NCI-H82 treated with DMSO at 0.1 percent for 48 hours (cell line): ENCODE results near the gene FOXO3B.
"Not testable (repeated sequence)": the region's sequence is repeated elsewhere in the genome, so short reads cannot be mapped to it uniquely, and the experiment has no call there.

ENCODE experiments used
- DNase-seq: peaks from one replicate; lab custom pipeline; 2025; ENCODE audit not compliant: unreplicated experiment; lab: John Stamatoyannopoulos, UW

Gene FOXO3B

GRCh38 chr17:18681767-18682571 lies at the start of gene FOXO3B:
Gene FOXO3B (minus strand): TSS chr17:18682314. CDS start chr17:18681651, 663 bp downstream.
- DNase-seq = peak; percentile 90

DNA sequence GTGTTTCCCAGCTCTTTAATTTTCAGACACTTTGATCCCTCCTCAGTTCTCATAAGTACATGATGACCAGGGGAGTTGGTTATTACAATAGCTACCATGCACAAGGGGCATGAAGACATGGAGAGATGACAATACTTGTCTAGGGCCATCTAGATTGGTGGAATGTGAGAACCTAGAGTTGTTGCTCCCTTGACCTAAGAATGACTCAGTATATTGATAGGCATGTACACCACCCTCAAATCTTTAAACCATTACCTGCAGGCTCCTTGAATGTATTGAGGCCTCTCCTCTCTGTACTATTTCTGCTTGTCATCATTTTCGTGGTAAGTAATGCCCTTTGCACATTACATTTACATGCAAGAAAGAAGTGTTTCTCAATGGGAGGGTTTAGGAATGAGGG lies 41.4 kb upstream of the FOXO3B start:
- not testable (repeated sequence) for DNase-seq

DNA sequence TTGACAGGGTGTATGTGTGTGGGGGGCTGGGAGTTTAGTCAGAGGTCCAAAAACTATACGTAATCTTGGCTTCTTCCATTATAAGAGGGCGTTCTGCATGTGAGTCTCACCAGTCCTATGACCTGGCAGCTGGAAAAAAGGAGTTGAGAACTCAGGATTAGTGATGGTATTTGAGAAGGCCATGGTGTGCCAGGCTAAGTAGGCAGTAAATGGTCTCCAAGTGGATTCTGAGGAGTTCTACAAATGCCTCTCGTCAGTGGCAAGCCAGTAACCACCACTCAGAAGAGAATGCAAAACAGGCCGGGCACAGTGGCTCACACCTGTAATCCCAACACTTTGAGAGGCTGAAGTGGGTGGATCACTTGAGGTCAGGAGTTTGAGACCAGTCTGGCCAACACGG lies 40.5 kb upstream of the FOXO3B start:
- not testable (repeated sequence) for DNase-seq

DNA sequence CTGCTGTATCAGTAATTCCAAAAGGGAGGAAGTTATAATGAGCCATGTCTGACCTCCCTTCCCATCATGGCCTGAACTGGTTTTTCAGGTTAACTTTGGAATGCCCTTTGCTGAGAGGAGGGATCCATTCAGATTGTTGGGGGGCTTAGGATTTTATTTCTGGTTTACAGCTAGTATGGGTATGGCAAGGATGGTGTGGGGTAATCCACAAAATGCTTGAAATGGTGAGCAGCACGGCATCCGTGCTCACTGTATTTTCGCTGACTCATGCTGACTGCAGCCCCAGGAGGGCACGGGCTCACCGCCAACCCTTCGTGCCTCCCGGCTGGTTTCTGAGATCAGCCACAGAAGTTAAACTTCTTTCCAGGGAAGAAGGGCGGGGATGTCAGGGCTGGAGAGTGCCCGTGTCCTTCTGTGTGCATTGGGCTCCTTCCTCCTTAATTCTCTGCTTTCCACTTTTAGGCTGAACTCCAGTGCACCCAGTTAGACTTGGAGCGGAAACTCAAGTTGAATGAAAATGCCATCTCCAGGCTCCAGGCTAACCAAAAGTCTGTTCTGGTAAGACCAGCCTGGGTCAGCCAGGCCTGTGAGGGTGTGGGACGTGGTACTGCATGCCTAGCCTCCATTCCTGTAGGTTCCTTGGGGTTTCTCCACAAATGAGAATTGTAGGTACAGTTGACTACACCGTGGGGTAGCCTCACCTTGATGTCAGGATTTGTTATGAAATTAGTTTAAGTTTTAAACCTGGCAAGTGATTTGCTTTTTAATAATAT lies 39.8 kb upstream of the FOXO3B start:
- DNase-seq = not testable (repeated sequence)

DNA sequence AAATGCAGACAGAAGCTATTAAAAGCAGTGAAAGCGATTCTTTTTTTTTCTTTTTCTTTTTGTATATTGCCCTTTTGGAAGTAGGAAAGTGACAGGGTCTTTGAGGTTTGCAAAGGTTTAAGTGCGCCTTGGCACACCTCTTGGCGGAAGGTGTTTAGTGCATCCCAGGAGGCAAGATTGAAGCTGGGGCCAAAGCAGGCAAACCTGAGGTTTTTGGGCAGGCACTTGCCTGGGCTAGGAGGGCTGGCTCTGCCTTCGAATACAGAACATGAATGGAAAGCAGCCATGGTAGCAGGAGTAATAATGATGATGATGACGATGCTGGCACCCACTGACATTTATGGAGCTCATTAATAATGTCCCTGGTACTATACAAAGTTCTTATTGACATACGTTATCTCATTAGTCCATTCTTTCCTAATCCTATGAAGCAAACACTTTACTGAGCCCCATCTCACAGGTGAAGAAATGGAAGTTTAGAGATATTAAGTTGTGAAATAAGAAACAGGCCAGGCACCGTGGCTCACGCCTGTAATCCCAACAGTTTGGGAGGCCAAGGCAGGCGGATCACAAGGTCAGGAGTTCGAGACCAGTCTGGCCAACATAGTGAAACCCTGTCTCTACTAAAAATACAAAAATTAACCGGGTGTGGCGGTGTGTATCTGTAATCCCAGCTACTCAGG lies 37.5 kb upstream of the FOXO3B start:
- DNase-seq = not testable (repeated sequence)

DNA sequence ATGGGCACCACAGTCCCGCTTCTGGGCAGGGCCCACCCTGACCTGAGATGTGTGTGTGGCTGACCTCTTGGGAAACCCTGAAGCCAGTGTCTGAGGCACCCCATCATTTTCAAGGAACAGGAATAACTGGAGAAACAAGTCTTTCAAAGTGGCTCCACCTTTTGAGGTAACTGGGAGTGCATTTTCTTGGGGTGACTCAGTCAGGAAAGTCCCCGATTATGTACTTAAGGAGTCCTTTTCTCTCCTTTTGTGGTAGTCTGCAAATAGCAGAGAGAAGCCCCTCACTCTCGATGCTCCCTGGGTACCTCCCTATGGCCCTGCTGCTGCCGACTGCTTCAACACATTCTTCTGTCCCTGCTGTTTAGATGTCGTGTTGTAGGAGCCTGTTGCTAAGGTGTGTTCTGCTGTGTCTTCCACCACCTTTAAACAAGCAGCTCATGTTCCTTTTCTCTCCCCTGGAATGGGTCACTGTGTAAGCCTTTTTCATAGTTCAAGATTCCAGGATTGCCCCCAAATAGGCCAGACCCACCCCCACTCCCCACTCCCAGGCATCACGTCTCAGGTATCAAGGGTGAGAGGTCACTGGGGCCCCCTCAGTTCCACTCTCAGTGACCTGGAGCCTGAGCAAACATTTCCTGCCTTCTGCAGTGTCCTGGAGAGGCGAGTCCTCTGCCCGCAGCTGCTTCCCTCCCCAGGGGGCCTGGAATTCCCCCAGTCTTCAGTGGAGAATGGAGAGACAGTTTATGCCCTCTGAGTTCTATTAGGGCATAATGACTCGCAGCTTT lies 36.7 kb upstream of the FOXO3B start:
- DNase-seq = not testable (repeated sequence)

DNA sequence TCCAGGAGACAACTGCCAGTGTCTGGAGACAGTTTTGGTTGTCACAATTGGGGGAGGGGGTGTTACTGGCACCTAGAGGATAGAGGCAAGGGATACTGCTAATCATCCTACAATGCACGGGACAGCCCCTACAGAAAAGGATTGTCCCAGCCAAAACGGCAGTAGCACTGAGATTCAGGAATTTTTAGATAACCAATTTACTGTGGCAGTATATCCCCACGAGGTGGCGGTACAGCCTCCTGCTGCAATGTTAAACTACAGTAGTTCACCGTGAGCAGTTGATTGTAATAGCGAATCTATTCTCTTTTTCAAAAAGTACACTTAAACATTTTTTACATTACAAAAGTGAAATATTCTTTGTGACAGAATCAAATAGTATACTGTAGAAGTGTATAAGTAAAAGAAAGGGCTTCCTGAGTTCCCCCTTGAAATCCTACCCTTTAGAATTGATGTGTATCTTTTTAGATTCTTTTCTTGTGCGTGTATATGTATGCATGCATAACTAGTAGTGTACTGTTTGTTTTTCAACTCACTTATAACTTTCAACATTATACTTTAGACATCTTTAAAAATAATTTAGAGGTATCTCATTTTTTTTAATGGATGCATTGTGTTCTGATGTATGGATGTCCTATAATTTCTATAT lies 30.4 kb upstream of the FOXO3B start:
- DNase-seq = not testable (repeated sequence)

DNA sequence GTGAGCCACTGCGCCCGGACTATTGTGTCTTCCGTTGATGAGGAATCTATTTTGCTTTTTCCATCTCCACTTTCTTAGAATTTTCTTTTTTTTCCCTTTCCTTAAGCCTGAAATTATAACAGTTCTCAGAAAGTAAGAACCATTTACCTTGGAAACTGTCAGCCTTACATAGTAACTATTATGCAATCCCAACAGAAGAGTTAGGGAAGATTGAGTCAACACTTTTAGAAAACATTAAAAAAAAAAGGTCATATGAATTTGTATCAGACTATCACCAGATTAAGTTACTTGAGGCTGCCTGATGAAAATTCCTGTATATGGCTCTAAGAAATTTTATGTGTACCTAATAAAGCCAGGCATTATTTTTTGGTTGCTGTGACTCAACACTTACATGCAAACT lies 26.1 kb upstream of the FOXO3B start:
- not testable (repeated sequence) for DNase-seq

- DNase-seq = not testable (repeated sequence)
These were observed 23.8 kb upstream of the FOXO3B start for GRCh38 chr17:18705955-18706354.

DNA sequence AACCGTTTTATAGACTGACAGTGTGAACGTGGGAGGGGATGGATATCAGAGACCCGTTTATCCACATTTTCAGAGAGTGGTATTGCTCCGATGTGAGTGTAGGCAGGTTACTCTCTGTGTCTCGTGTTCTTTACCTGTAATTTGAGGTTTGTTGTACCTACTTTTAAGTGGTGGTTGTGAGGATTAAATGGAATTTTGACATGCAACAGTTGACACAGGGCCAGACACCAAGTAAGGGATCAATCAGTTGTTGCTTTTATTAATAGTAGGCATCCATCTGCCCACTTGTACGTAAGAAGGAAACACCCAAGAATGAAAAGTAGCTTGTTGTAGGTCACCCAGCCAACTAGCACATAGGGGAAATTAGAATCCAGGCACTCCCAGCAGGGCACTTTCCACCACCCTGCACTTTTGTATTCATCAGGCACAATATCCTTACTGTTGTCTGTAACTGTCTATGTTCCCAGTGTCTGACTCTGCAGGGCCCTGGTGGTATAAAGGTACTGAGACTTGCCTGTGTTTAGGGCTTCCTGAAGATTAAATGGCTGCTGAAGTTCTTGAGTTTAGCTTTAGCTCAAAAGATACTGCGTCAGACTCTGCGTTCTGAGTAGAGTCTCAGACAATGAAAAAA lies 16.5 kb upstream of the FOXO3B start:
- DNase-seq = not testable (repeated sequence)

DNA sequence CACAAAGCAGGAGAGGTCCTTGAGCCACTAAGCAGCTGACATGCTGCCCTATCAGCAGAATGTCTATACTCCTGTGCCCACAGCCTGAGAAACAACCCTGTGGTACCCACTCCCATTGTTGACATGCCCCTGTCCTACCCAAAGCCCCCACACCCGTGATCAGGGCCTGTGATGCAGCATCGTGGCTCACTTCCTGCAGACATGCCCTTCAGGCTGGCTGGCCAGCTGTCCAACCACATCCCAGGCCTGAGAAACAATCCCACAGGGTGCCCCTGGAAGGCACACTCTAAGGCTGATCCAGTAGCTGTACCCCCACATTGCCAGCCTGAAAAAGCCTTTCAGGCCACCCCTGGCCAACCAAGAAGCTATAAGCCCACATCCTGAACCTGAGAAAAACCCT lies 13.0 kb upstream of the FOXO3B start:
- not testable (repeated sequence) for DNase-seq

GRCh38 chr17:18682668-18683067 lies 554 bp upstream of the FOXO3B start:
- DNase-seq = not testable (repeated sequence)

DNA sequence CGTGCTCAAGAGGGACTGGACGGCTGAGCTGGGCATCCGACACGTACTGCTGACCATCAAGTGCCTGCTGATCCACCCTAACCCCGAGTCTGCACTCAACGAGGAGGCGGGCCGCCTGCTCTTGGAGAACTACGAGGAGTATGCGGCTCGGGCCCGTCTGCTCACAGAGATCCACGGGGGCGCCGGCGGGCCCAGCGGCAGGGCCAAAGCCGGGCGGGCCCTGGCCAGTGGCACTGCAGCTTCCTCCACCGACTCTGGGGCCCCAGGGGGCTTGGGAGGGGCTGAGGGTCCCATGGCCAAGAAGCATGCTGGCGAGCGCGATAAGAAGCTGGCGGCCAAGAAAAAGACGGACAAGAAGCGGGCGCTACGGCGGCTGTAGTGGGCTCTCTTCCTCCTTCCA lies 4.7 kb downstream of the FOXO3B start:
- not testable (repeated sequence) for DNase-seq

GRCh38 chr17:18676928-18677327 lies 5.2 kb downstream of the FOXO3B start:
- DNase-seq = not testable (repeated sequence)

DNA sequence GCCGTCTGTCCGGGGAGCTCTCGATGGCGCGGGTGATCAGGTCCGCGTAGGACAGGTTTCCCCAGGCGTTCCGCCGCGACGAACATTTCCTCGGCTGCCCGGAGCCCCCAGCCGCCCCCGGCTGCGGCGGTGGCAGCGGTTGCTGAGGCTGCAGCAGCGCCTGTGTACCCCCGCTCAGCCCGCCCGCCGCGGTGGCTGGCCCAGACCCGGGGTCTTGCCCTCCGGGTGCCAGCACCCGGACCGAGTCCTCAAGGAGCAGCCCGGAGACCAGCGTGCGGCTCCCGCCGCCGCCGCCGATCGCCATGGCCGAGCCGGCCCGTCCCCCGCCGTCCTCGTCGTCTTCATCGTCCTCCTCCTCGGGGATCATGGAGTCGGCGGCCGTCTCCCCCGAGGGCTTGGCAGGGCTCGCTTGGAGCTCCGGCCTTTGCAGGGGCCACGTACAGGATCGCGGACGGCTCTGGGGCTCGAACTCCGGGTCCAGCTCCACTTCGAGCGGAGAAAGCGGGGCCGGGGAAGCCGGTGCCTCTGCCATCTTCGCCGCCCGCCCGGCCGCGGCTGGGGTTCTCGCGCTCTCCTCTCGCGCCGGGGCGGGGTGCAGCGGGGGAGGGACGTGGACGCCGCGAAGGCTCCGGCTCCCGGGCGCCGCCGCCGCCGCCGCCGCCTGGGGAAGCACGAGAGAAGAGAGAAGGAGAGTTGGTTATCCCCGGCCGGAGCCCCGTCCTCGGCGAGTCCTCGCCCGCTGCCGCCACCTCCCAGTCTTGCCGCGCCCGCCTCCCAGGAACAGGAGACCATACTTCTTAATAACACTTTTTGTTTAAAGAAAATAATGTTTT lies 9.5 kb downstream of the FOXO3B start:
- DNase-seq = not testable (repeated sequence)

DNA sequence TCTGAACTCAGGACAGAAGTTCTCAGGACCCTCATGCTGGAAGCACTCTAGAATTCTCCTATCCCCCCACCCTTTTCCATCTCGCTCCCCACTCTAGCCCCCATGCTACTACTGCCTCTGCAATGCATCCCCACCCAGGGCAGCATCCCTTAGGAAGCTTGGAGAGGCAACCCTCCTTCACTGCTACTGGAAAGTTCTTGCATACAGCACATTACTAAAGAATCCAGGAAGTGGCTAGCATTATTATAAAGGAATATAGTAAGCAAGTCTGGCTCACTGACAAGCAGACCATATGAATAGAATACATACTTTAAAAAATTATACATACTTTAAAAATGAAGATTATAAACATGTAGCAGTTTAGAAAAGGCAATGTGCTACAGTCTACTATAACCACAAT lies 13.5 kb downstream of the FOXO3B start:
- DNase-seq = not testable (repeated sequence)

DNA sequence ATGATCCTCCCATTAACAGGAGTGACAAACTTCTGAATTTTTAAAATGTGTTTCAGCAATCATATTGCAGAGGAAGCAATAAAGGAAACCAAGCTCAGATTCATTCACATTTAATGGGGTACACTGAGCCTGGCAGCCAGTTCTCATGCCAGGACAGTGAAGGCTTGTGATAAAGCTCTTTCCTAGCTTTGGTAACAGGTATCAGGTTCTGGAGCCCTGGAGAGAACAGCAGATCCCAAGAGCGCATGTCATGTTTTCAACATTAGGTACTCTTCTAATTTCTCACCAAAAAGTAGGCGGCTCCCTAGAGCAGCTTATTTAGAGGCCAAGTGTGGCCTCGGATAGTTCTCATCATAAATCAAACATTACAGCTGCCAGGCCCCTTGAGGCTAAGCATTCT lies 14.6 kb downstream of the FOXO3B start:
- DNase-seq = not testable (repeated sequence)

DNA sequence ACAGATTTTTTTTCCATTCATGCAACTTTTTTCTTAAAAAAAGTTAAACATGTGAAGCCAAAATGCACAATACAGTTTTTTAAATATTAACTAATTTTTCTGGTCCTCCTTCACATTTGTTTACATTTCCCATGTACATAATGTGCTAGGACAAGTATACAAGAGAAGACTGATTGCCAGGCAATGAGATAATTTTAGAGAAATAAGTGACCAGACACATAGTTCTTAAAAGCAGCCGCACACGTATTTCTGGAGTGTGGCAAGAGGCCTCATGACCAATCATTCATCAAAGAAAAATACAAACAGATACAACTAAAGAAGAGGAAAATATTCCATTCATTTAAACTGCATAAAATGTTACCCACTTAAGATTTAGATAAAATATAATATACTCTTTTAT lies 15.8 kb downstream of the FOXO3B start:
- not testable (repeated sequence) for DNase-seq
